ENCODE measurements around the gene PSAP.

The PSAP gene

GRCh38 chr10:71783917-71784678, 67.0 kb downstream of the PSAP start:
- no peaks in the 10 kb centered on the region for H3K27me3 ChIP-seq (ENCODE audit: low read length)
- H3K27ac ChIP-seq (ENCODE audit: low read depth, low read length): no peak overlapping the region
- H3K36me3 ChIP-seq (ENCODE audit: low read length): no peaks in the 10 kb centered on the region
- H2AFZ ChIP-seq (ENCODE audit: low read depth, low read length, severe bottlenecking): no peak overlapping the region
- H3K4me3 ChIP-seq (ENCODE audit: insufficient read depth, low read length, poor library complexity, severe bottlenecking): no peak overlapping the region
- H3K9me3 ChIP-seq (ENCODE audit: insufficient read depth, low read length): no peaks in the 10 kb centered on the region
- no peak overlapping the region for H3K9ac ChIP-seq (ENCODE audit: low read length)
- H3K4me2 ChIP-seq (ENCODE audit: low read depth, low read length, poor library complexity, severe bottlenecking): no peak overlapping the region
- H4K20me1 ChIP-seq (ENCODE audit: low read depth, low read length): no peaks in the 10 kb centered on the region
- no peaks in the 10 kb centered on the region for H3K79me2 ChIP-seq (ENCODE audit: insufficient read depth, low read length)
- TF ChIP-seq CTCF (IDR thresholded peaks at IDR 0.05; ENCODE audit: insufficient read depth, low read length, poor library complexity, severe bottlenecking) (no peak), EZH2phosphoT487 (conservative IDR thresholded peaks at IDR 0.05; ENCODE audit: low read length) (no peak)
- no peaks in the 10 kb centered on the region for H3K9me2 ChIP-seq (replicated peaks; ENCODE audit: insufficient read depth, low read length)
- H3F3A ChIP-seq (ENCODE audit: insufficient read depth): no peaks in the 10 kb centered on the region

- Histone ChIP-seq H3K9me3 (ENCODE audit: insufficient read depth, low read length) (no peaks in the 10 kb centered on the region), H3K9ac (ENCODE audit: low read length) (no peak overlapping the region)
- no peak for TF ChIP-seq EZH2phosphoT487 (conservative IDR thresholded peaks at IDR 0.05; ENCODE audit: low read length)
- TF ChIP-seq CTCF (IDR thresholded peaks at IDR 0.05; ENCODE audit: insufficient read depth, low read length, poor library complexity, severe bottlenecking): no peak
These were observed 68.0 kb downstream of the PSAP start for GRCh38 chr10:71782917-71783490.

GRCh38 chr10:71782221-71782916, 68.7 kb downstream of the PSAP start:
- Histone ChIP-seq H3K79me2 (ENCODE audit: insufficient read depth, low read length) (no peaks in the 10 kb centered on the region), H3K4me3 (ENCODE audit: insufficient read depth, low read length, poor library complexity, severe bottlenecking) (no peak overlapping the region), H3K9ac (ENCODE audit: low read length) (no peak overlapping the region), H3K27me3 (ENCODE audit: low read length) (no peaks in the 10 kb centered on the region), H3K27ac (ENCODE audit: low read depth, low read length) (no peak overlapping the region), H2AFZ (ENCODE audit: low read depth, low read length, severe bottlenecking) (no peak overlapping the region), H3K9me2 (replicated peaks; ENCODE audit: insufficient read depth, low read length) (no peaks in the 10 kb centered on the region), H3K36me3 (ENCODE audit: low read length) (no peaks in the 10 kb centered on the region), H3K4me2 (ENCODE audit: low read depth, low read length, poor library complexity, severe bottlenecking) (no peak overlapping the region), H3K9me3 (ENCODE audit: insufficient read depth, low read length) (no peaks in the 10 kb centered on the region), H4K20me1 (ENCODE audit: low read depth, low read length) (no peaks in the 10 kb centered on the region), H3F3A (ENCODE audit: insufficient read depth) (no peaks in the 10 kb centered on the region)
- TF ChIP-seq CTCF (IDR thresholded peaks at IDR 0.05; ENCODE audit: insufficient read depth, low read length, poor library complexity, severe bottlenecking) (no peak), EZH2phosphoT487 (conservative IDR thresholded peaks at IDR 0.05; ENCODE audit: low read length) (no peak)

More at GRCh38 chr10:71782917-71783490, 68.0 kb downstream of the PSAP start:
- Histone ChIP-seq H3K27me3 (ENCODE audit: low read length) (no peaks in the 10 kb centered on the region), H3F3A (ENCODE audit: insufficient read depth) (no peaks in the 10 kb centered on the region), H3K27ac (ENCODE audit: low read depth, low read length) (no peak overlapping the region), H3K4me2 (ENCODE audit: low read depth, low read length, poor library complexity, severe bottlenecking) (no peak overlapping the region), H3K36me3 (ENCODE audit: low read length) (no peaks in the 10 kb centered on the region), H4K20me1 (ENCODE audit: low read depth, low read length) (no peaks in the 10 kb centered on the region), H3K79me2 (ENCODE audit: insufficient read depth, low read length) (no peaks in the 10 kb centered on the region), H3K9me2 (replicated peaks; ENCODE audit: insufficient read depth, low read length) (no peaks in the 10 kb centered on the region), H3K4me3 (ENCODE audit: insufficient read depth, low read length, poor library complexity, severe bottlenecking) (no peak overlapping the region), H2AFZ (ENCODE audit: low read depth, low read length, severe bottlenecking) (no peak overlapping the region)

Data from SU-DHL-6 (cell line).